K562 (cell line): Measurements from ENCODE around the gene ATG4D. TPM values are rescaled to one million over a fixed set of nuclear protein-coding genes. Genes with fewer than 3 reads are reported as not detected.

ENCODE experiments used
- ARID3B ChIP-seq: fragments of 250-450 bp; sonication (Bioruptor Pico); IDR thresholded peaks from 2 replicates; pipeline ENCODE4 v1.4.0; 2020; ENCODE audit warnings: borderline replicate concordance
- BCL6 ChIP-seq: fragments of 250-450 bp; sonication (Bioruptor Pico); IDR thresholded peaks from 2 replicates; pipeline ENCODE4 v1.4.0; 2020
- CCNT2 ChIP-seq: IDR thresholded peaks from 2 replicates; pipeline ENCODE4 v1.6.1; 2011; ENCODE audit warnings: borderline replicate concordance, low read depth, mild to moderate bottlenecking, moderate library complexity, mixed read lengths, low read length; ENCODE audit not compliant: insufficient read length; ENCODE audit errors: extremely low read depth
- CHD2 ChIP-seq: IDR thresholded peaks from 2 replicates; pipeline ENCODE4 v1.6.1; 2011; ENCODE audit warnings: low read depth, low read length
- E2F1 ChIP-seq: sonication (generic); formaldehyde crosslinking; IDR thresholded peaks from 2 replicates; pipeline ENCODE4 v1.8.1; 2023; ENCODE audit warnings: mild to moderate bottlenecking, missing genetic modification reagents, moderate library complexity
- ESRRB ChIP-seq: fragments of 250-450 bp; sonication (Bioruptor Pico); IDR thresholded peaks from 2 replicates; pipeline ENCODE4 v1.5.0; 2020; ENCODE audit warnings: mild to moderate bottlenecking, moderate library complexity, borderline replicate concordance
- HDAC3 ChIP-seq: fragments of 450-650 bp; IDR thresholded peaks from 2 replicates; pipeline ENCODE4 v1.6.1; 2018; ENCODE audit warnings: borderline replicate concordance, mild to moderate bottlenecking, moderate library complexity; ENCODE audit not compliant: partially characterized antibody
- KLF13 ChIP-seq: fragments of 450-650 bp; IDR thresholded peaks from 2 replicates; pipeline ENCODE4 v1.6.1; 2016; ENCODE audit warnings: missing genetic modification characterization, low read depth, mild to moderate bottlenecking, missing compliant biosample characterization, moderate library complexity, borderline replicate concordance
- NR3C1 ChIP-seq: sonication (generic); formaldehyde crosslinking; IDR thresholded peaks from 2 replicates; pipeline ENCODE4 v1.8.1; 2022; ENCODE audit warnings: missing genetic modification reagents
- RHOXF2B ChIP-seq: fragments of 250-450 bp; sonication (Bioruptor Pico); conservative IDR thresholded peaks from 2 replicates; pipeline ENCODE4 v1.5.1; 2021
- SMAD3 ChIP-seq: fragments of 450-650 bp; formaldehyde crosslinking; conservative IDR thresholded peaks from 2 replicates; pipeline ENCODE4 v1.4.0; 2020; ENCODE audit warnings: mild to moderate bottlenecking
- SREBF1 ChIP-seq: fragments of 150-350 bp; IDR thresholded peaks from 2 replicates; pipeline ENCODE4 v1.6.1; 2014; ENCODE audit warnings: antibody characterized with exemption, low read depth, low read length, borderline replicate concordance
- SRSF9 ChIP-seq: fragments of 200-400 bp; formaldehyde crosslinking; IDR thresholded peaks from 2 replicates; pipeline ENCODE4 v1.6.1; 2017; ENCODE audit warnings: low read depth, low read length, borderline replicate concordance
- ZFP30 ChIP-seq: fragments of 250-450 bp; sonication (Bioruptor Pico); IDR thresholded peaks from 2 replicates; pipeline ENCODE4 v1.8.0; 2022; ENCODE audit warnings: moderate library complexity, mild to moderate bottlenecking, inconsistent platforms, borderline replicate concordance
- ZMIZ1 ChIP-seq, 2 experiments: fragments of 150-350 bp in 1 of 2; IDR thresholded peaks; 2 replicates each; pipeline ENCODE4 v1.6.1; 2012 to 2016; ENCODE audit warnings: low read depth in 2 of 2, low read length in 2 of 2, mild to moderate bottlenecking in 1 of 2, moderate library complexity in 1 of 2
- ZNF23 ChIP-seq: fragments of 250-450 bp; sonication (Bioruptor Pico); IDR thresholded peaks from 2 replicates; pipeline ENCODE4 v1.4.0; 2020; ENCODE audit warnings: mild to moderate bottlenecking
- ZNF274 ChIP-seq: IDR thresholded peaks from 2 replicates; pipeline ENCODE4 v1.6.1; 2011; ENCODE audit warnings: low read depth, mild to moderate bottlenecking, low read length, moderate library complexity, borderline replicate concordance
- ZZZ3 ChIP-seq: fragments of 450-650 bp; IDR thresholded peaks from 2 replicates; pipeline ENCODE4 v1.6.1; 2016; ENCODE audit warnings: antibody characterized with exemption, mild to moderate bottlenecking, moderate library complexity
- polyA plus RNA-seq, 8 experiments: library from polyadenylated mRNA; depleted of rRNA in 4 of 8; stranded (reverse) in 5 of 8; unstranded in 3 of 8; fragments of >200 nt; fragmentation: Nextera tagmentation in 2 of 8; fragmentation: Illumina TruSeq in 1 of 8; extraction: Ambion mirVana in 2 of 8; extraction: Trizol in 1 of 8; gene quantifications; 2 replicates each; pipeline versions ENCODE4 v1.2.1 to v1.2.3, GENCODE V29; 2011 to 2014; ENCODE audit warnings: inconsistent platforms in 1 of 8, missing spikeins in 1 of 8
- total RNA-seq, 7 experiments: library from RNA; depleted of rRNA in 6 of 7; stranded (reverse); fragments of >200 nt in 6 of 7; fragmentation: Illumina TruSeq in 2 of 7; extraction: Trizol in 2 of 7; gene quantifications; 2 replicates each; pipeline versions ENCODE4 v1.2.1 to v1.2.3, GENCODE V29; 2011 to 2021; ENCODE audit warnings: low replicate concordance in 1 of 7

The ATG4D gene
- total and polyA plus RNA-seq, 9 of the 15 experiments (the other 6 are each of a cell fraction or from before 2014, with no cell fraction given) = 0.51 to 66.1 (median 22.9) TPM

GRCh38 chr19:10568826-10569651 is 25.3 kb downstream of the ATG4D start, which contains the start of gene CDKN2D (continued):
- TF ChIP-seq BCL6 (no peak), SMAD3 (CRISPR knock-in tag) (no peak), CHD2 (peak; percentile 84), SREBF1 (no peak), RHOXF2B (CRISPR knock-in tag) (no peak), ZMIZ1 (IDR thresholded peaks at IDR 0.05; ENCODE audit: low read depth in 2 of 2, low read length in 2 of 2) (no peak), ESRRB (CRISPR knock-in tag) (no peak), KLF13 (no peak), E2F1 (peak; percentile 100), ZNF23 (CRISPR knock-in tag) (no peak), ARID3B (no peak), NR3C1 (no peak), HDAC3 (no peak), SRSF9 (no peak), ZFP30 (CRISPR knock-in tag) (no peak), ZZZ3 (0 out of 2 replicates have a peak, but pooled peaks have one; percentile 45), ZNF274 (no peak), CCNT2 (peak; percentile 80)
